GM13977 (cell line): ENCODE measurements around the gene LILRA6.
"Not testable (repeated sequence)": the region's sequence is repeated elsewhere in the genome, so short reads cannot be mapped to it uniquely, and the experiment has no call there.

Experiments
- DNase-seq: peaks from one replicate; pipeline ENCODE4 v3.0.0; 2012; ENCODE audit warnings: low spot score
- in situ Hi-C: fragments of 300-500 bp; cut with MboI; formaldehyde crosslinking; loops from one replicate; pipeline ENCODE4 v1.12.0; 2022; ENCODE audit warnings: low sequenced_read_pairs, low pct_unique_long_range_greater_than_20kb, mixed read lengths, inconsistent platforms; ENCODE audit not compliant: unreplicated experiment
- TF ChIP-seq, protein P1 (sequence below): IDR thresholded peaks from 2 replicates; pipeline ENCODE4 v1.5.1; 2012; ENCODE audit warnings: mild to moderate bottlenecking, control low read depth; ENCODE audit not compliant: insufficient read depth; ENCODE audit errors: extremely low read depth, missing control alignments

The LILRA6 gene

DNA sequence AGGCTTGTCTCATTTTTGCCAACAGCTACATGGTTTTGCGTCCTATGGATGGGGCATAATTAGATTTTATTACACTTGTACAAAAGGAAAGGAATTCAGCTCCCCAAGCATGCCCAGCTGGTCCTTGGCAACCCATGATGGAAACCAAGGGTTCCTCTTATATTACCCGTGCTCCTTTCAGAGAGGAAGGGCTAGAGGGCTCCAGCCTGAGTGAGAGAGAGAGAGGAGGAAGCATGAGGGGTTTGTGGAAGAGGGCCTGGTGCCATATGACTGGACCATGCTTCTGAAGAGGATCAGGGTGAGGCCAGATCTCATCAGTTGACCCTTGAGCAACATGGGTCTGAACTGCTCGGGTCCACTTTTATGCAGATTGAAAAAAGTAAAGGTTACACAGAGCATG, 45.5 kb downstream of the LILRA6 start:
- DNase-seq = no peak
- TF ChIP-seq, protein P1, sequence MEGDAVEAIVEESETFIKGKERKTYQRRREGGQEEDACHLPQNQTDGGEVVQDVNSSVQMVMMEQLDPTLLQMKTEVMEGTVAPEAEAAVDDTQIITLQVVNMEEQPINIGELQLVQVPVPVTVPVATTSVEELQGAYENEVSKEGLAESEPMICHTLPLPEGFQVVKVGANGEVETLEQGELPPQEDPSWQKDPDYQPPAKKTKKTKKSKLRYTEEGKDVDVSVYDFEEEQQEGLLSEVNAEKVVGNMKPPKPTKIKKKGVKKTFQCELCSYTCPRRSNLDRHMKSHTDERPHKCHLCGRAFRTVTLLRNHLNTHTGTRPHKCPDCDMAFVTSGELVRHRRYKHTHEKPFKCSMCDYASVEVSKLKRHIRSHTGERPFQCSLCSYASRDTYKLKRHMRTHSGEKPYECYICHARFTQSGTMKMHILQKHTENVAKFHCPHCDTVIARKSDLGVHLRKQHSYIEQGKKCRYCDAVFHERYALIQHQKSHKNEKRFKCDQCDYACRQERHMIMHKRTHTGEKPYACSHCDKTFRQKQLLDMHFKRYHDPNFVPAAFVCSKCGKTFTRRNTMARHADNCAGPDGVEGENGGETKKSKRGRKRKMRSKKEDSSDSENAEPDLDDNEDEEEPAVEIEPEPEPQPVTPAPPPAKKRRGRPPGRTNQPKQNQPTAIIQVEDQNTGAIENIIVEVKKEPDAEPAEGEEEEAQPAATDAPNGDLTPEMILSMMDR = no peak
- in situ Hi-C loops = no loop called here

GRCh38 chr19:54196536-54196935, 46.1 kb downstream of the LILRA6 start:
- DNase-seq = no peak
- in situ Hi-C loops = no loop called here
- TF ChIP-seq, protein P1 = no peak

DNA sequence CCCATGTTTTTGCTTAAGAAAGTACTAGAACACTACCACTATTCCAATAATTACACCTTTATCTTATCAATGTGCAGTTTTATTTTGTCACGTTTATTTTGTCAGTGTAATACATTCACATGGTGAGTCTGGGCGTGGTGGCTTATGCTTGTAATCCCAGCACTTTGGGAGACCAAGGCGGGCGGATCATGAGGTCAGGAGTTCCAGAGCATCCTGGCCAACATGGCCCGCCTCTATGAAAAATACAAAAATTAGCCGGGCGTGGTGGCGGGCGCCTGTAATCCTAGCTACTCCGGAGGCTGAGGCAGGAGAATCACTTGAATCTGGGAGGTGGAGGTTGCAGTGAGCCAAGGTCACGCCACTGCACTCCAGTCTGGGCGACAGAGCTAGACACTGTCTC, 48.1 kb downstream of the LILRA6 start:
- in situ Hi-C loops, DNase-seq: not testable (repeated sequence)

GRCh38 chr19:54193011-54193410, 49.6 kb downstream of the LILRA6 start:
- in situ Hi-C loops = no loop called here
- no peak for DNase-seq

DNA sequence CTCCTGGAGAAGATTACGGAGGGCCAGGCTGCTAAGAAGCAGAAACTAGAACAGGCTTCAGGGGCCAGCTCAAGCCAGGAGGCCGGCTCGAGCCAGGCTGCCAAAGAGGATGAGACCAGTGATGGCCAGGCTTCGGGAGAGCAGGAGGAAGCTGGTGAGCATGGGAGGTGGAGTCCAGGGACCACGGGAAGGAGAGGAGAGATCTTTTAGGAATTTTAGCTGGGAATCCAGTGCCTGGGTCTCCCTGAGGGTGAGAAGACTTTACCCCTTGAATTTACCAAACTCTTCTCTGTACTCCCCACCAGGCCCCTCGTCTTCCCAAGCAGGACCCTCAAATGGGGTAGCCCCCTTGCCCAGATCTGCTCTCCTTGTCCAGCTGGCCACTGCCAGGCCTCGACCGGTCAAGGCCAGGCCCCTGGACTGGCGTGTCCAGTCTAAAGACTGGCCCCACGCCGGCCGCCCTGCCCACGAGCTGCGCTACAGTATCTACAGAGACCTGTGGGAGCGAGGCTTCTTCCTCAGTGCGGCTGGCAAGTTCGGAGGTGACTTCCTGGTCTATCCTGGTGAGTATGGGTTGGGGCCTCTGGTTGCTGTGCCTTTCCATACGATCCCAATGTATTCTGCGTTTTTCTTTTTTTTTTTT, 50.7 kb downstream of the LILRA6 start:
- DNase-seq = no peak
- in situ Hi-C loops = no loop called here
- TF ChIP-seq, protein P1 = no peak

More at GRCh38 chr19:54193011-54193410, 49.6 kb downstream of the LILRA6 start:
- TF ChIP-seq, protein P1 = no peak

GRCh38 chr19:54191011-54191810, 51.4 kb downstream of the LILRA6 start, which contains the start of gene TSEN34:
Gene TSEN34 (plus strand): TSS chr19:54191308. CDS start chr19:54191365, 57 bp downstream.
- DNase-seq = peak; percentile 86
- TF ChIP-seq, protein P1 = no peak
- in situ Hi-C loops = no loop called here

DNA sequence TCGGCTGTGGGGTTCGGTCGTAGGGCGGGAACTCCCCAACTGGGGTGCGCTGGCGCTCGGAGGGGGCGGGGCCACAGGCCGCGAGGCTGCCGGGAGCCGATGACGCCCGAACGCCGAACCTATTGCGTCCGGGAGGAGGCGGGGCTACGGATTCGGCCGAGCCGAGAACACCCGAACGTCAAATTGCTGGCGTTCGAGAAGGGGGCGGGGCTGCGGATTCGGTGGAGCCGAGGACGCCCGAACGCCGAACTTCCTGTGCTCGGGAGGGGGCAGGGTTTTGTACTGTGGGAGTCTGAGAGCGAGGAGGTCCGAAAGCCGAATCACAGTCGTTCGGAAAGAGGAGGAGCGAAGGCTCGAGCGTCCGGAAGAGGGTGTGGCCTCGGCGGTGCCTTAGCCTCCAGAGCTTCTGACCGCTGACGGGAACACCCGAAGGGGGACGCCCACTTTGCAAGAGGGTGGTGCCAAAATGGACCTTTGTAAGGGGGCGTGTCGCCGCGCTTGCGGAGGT, 52.0 kb downstream of the LILRA6 start:
- in situ Hi-C loops = no loop called here
- TF ChIP-seq, protein P1 = no peak
- peak; percentile 94 for DNase-seq
